Measurements from ENCODE around the gene COL24A1.

The COL24A1 gene

GRCh38 chr1:86146566-86146965, 10.0 kb downstream of the COL24A1 start:
- TF ChIP-seq CTCF (IDR thresholded peaks at IDR 0.05; ENCODE audit: extremely low read depth, insufficient read depth, missing control alignments): no peak
- in situ Hi-C loops (cut with MboI; ENCODE audit: low pct_unique_long_range_greater_than_20kb, low sequenced_read_pairs, unreplicated experiment): no loop called here
- no peak for DNase-seq (ENCODE audit: low spot score)

GRCh38 chr1:86140281-86140880, 16.2 kb downstream of the COL24A1 start:
- DNase-seq (ENCODE audit: low spot score): no peak
- no peak for TF ChIP-seq CTCF (IDR thresholded peaks at IDR 0.05; ENCODE audit: extremely low read depth, insufficient read depth, missing control alignments)
- in situ Hi-C loops (cut with MboI; ENCODE audit: low pct_unique_long_range_greater_than_20kb, low sequenced_read_pairs, unreplicated experiment): no loop called here

GRCh38 chr1:86138746-86139145, 17.8 kb downstream of the COL24A1 start:
- no peak for DNase-seq (ENCODE audit: low spot score)
- no peak for TF ChIP-seq CTCF (IDR thresholded peaks at IDR 0.05; ENCODE audit: extremely low read depth, insufficient read depth, missing control alignments)
- in situ Hi-C loops (cut with MboI; ENCODE audit: low pct_unique_long_range_greater_than_20kb, low sequenced_read_pairs, unreplicated experiment): no loop called here

- no peak for TF ChIP-seq CTCF (IDR thresholded peaks at IDR 0.05; ENCODE audit: extremely low read depth, insufficient read depth, missing control alignments)
- no peak for DNase-seq (ENCODE audit: low spot score)
- in situ Hi-C loops (cut with MboI; ENCODE audit: low pct_unique_long_range_greater_than_20kb, low sequenced_read_pairs, unreplicated experiment): no loop called here
Measured at GRCh38 chr1:86137436-86137835, 19.1 kb downstream of the COL24A1 start.

- no peak for DNase-seq (ENCODE audit: low spot score)
- TF ChIP-seq CTCF (IDR thresholded peaks at IDR 0.05; ENCODE audit: extremely low read depth, insufficient read depth, missing control alignments): no peak
- in situ Hi-C loops (cut with MboI; ENCODE audit: low pct_unique_long_range_greater_than_20kb, low sequenced_read_pairs, unreplicated experiment): no loop called here
Measured at GRCh38 chr1:86119214-86119764, 37.3 kb downstream of the COL24A1 start.

GRCh38 chr1:86114816-86115400, 41.7 kb downstream of the COL24A1 start:
- no peak for TF ChIP-seq CTCF (IDR thresholded peaks at IDR 0.05; ENCODE audit: extremely low read depth, insufficient read depth, missing control alignments)
- in situ Hi-C loops (cut with MboI; ENCODE audit: low pct_unique_long_range_greater_than_20kb, low sequenced_read_pairs, unreplicated experiment): no loop called here
- no peak for DNase-seq (ENCODE audit: low spot score)

All from GM13977 (cell line).